Measurements from ENCODE around the gene PRKAG2. TPM values are rescaled to one million over a fixed set of nuclear protein-coding genes. Genes with fewer than 3 reads are reported as not detected.
A peak's percentile ranks its signal among the peaks of the same experiment; 100 is the strongest.

PRKAG2 gene
- total RNA-seq, 1 experiment from 2014 or later = 23.9 TPM

- no peaks in the 10 kb centered on the region for H4K20me1 ChIP-seq (ENCODE audit: low read length)
- no peak overlapping the region for H2AFZ ChIP-seq (ENCODE audit: low read length)
- peaks cover 15% of the 10 kb centered on the region; the same call in 1 of the 2 replicates for H3K4me1 ChIP-seq (ENCODE audit: insufficient read depth, low read length)
- H3K9me3 ChIP-seq (ENCODE audit: low read length) = no peaks in the 10 kb centered on the region
- DNase-seq = no peak
- no peak overlapping the region for H3K4me3 ChIP-seq (ENCODE audit: low read length)
- H3K9me2 ChIP-seq (replicated peaks; ENCODE audit: low read length) = no peaks in the 10 kb centered on the region
- ATAC-seq = no peak
- TF ChIP-seq EZH2phosphoT487 (IDR thresholded peaks at IDR 0.05; ENCODE audit: borderline replicate concordance, low read length) (no peak), CTCF (conservative IDR thresholded peaks at IDR 0.05; ENCODE audit: low read depth, low read length) (no peak), EZH2 (IDR thresholded peaks at IDR 0.05; ENCODE audit: low read length, unreplicated experiment) (no peak)
- no peaks in the 10 kb centered on the region for H3K79me2 ChIP-seq (ENCODE audit: low read length)
- H3K4me2 ChIP-seq (ENCODE audit: low read length) = no peak overlapping the region
- no TSS peak for BruUV-seq (replicated peaks)
- intact Hi-C loops (cut with micrococcal nuclease) = no loop called here
- H3F3A ChIP-seq (ENCODE audit: low read length, unreplicated experiment) = no peaks in the 10 kb centered on the region
- ChIA-PET POLR2A (ENCODE audit: unreplicated experiment) (no interaction called here), CTCF (no interaction called here)
- no peaks in the 10 kb centered on the region for H3K27me3 ChIP-seq (ENCODE audit: low read length)
- H3K27ac ChIP-seq (ENCODE audit: low read length) = no peak overlapping the region
- H3K9ac ChIP-seq (ENCODE audit: low read length) = no peak overlapping the region
- H3K36me3 ChIP-seq (ENCODE audit: low read depth, low read length) = no peaks in the 10 kb centered on the region
These were observed 352.1 kb downstream of the PRKAG2 start for GRCh38 chr7:151524845-151525244.

- intact Hi-C loops (cut with micrococcal nuclease) = no loop called here
- H3K27me3 ChIP-seq (ENCODE audit: low read length) = no peaks in the 10 kb centered on the region
- TF ChIP-seq EZH2phosphoT487 (IDR thresholded peaks at IDR 0.05; ENCODE audit: borderline replicate concordance, low read length) = no peak
- TF ChIP-seq EZH2 (IDR thresholded peaks at IDR 0.05; ENCODE audit: low read length, unreplicated experiment) = no peak
- TF ChIP-seq CTCF (conservative IDR thresholded peaks at IDR 0.05; ENCODE audit: low read depth, low read length) = no peak
- H3K27ac ChIP-seq (ENCODE audit: low read length) = no peak overlapping the region
- ChIA-PET CTCF (no interaction called here), POLR2A (ENCODE audit: unreplicated experiment) (no interaction called here)
- H3K9me2 ChIP-seq (replicated peaks; ENCODE audit: low read length) = no peaks in the 10 kb centered on the region
- peaks cover 15% of the 10 kb centered on the region; the same call in 1 of the 2 replicates for H3K4me1 ChIP-seq (ENCODE audit: insufficient read depth, low read length)
- no peak overlapping the region for H3K4me3 ChIP-seq (ENCODE audit: low read length)
- H3K79me2 ChIP-seq (ENCODE audit: low read length) = peaks cover under 1% of the 10 kb centered on the region; the same call in 1 of the 2 replicates
- no peaks in the 10 kb centered on the region for H3F3A ChIP-seq (ENCODE audit: low read length, unreplicated experiment)
- no peak for DNase-seq
- no peaks in the 10 kb centered on the region for H3K36me3 ChIP-seq (ENCODE audit: low read depth, low read length)
- no peak overlapping the region for H3K9ac ChIP-seq (ENCODE audit: low read length)
- H2AFZ ChIP-seq (ENCODE audit: low read length) = no peak overlapping the region
- no peak for ATAC-seq
- H3K9me3 ChIP-seq (ENCODE audit: low read length) = no peaks in the 10 kb centered on the region
- no peaks in the 10 kb centered on the region for H4K20me1 ChIP-seq (ENCODE audit: low read length)
- no TSS peak for BruUV-seq (replicated peaks)
- H3K4me2 ChIP-seq (ENCODE audit: low read length) = no peak overlapping the region
These were observed 352.6 kb downstream of the PRKAG2 start for GRCh38 chr7:151524331-151524730.

GRCh38 chr7:151520419-151521261, 356.3 kb downstream of the PRKAG2 start:
- H3K27me3 ChIP-seq (ENCODE audit: low read length) = no peaks in the 10 kb centered on the region
- ATAC-seq (peak; percentile 18), DNase-seq (peak; percentile 17)
- POLR2A ChIA-PET (ENCODE audit: unreplicated experiment) = interaction anchor here (0.6 to 1.0 kb wide), 10 partner anchors 18 to 828 kb away, joined by 3 to 8 read pairs (median 4); no protein-coding TSS in a partner anchor
- H3K4me2 ChIP-seq (ENCODE audit: low read length) = peak overlapping the region; percentile 92
- peaks cover 31% of the 10 kb centered on the region for H4K20me1 ChIP-seq (ENCODE audit: low read length)
- intact Hi-C loops (cut with micrococcal nuclease) = no loop called here
- no peaks in the 10 kb centered on the region for H3K9me2 ChIP-seq (replicated peaks; ENCODE audit: low read length)
- peak overlapping the region; percentile 89 for H3K9ac ChIP-seq (ENCODE audit: low read length)
- H3K36me3 ChIP-seq (ENCODE audit: low read depth, low read length) = no peaks in the 10 kb centered on the region
- BruUV-seq (replicated peaks) = no TSS peak
- H3F3A ChIP-seq (ENCODE audit: low read length, unreplicated experiment) = no peaks in the 10 kb centered on the region
- H2AFZ ChIP-seq (ENCODE audit: low read length) = peak overlapping the region; percentile 96
- CTCF ChIA-PET = interaction anchor here (0.6 to 1.2 kb wide), 5 partner anchors 59 to 224 kb away, joined by 3 to 5 read pairs (median 3); partner anchors contain the start of gene NUB1
- peak overlapping the region; percentile 94 for H3K27ac ChIP-seq (ENCODE audit: low read length)
- H3K4me1 ChIP-seq (ENCODE audit: insufficient read depth, low read length) = peaks cover 30% of the 10 kb centered on the region
- peaks cover 37% of the 10 kb centered on the region for H3K79me2 ChIP-seq (ENCODE audit: low read length)
- no peaks in the 10 kb centered on the region for H3K9me3 ChIP-seq (ENCODE audit: low read length)
- H3K4me3 ChIP-seq (ENCODE audit: low read length) = peak overlapping the region; percentile 70
- TF ChIP-seq EZH2 (IDR thresholded peaks at IDR 0.05; ENCODE audit: low read length, unreplicated experiment) = no peak

Data from PC-3 (cell line).